Small intestine (tissue), 7 donors: ENCODE data around the gene ACVR1C. TPM values are rescaled to one million over a fixed set of nuclear protein-coding genes. Genes with fewer than 3 reads are reported as not detected.
A peak's percentile ranks its signal among the peaks of the same experiment; 100 is the strongest.

Source experiments
- DNase-seq, 2 donors: peaks; one replicate each; pipeline versions ENCODE4 v3.0.0 to v3.0.0-alpha.2; 2013
- FAIRE-seq: peaks from 2 replicates; lab custom pipeline; 2012; peaks lifted over from hg19 to GRCh38; lab: Jason Lieb, UNC
- H3K27ac ChIP-seq, 3 donors: one replicate each; pipeline ENCODE4 v1.5.1; 2013; ENCODE audit warnings: low read length in 2 of 3, mild to moderate bottlenecking in 2 of 3, control low read depth in 1 of 3, inconsistent platforms in 1 of 3, low read depth in 1 of 3, moderate library complexity in 1 of 3
- H3K27me3 ChIP-seq, 3 donors: one replicate each; pipeline ENCODE4 v1.6.1; 2013; ENCODE audit warnings: low read length in 3 of 3, inconsistent platforms in 1 of 3; ENCODE audit not compliant: control insufficient read depth in 3 of 3, insufficient read depth in 3 of 3
- H3K36me3 ChIP-seq, 3 donors: one replicate each; pipeline ENCODE4 v1.6.1; 2013; ENCODE audit warnings: low read length in 3 of 3, inconsistent platforms in 1 of 3, low read depth in 1 of 3, mild to moderate bottlenecking in 1 of 3, moderate library complexity in 1 of 3; ENCODE audit not compliant: control insufficient read depth in 3 of 3, insufficient read depth in 2 of 3
- H3K4me1 ChIP-seq, 3 donors: one replicate each; pipeline ENCODE4 v1.6.1; 2013; ENCODE audit warnings: low read length in 2 of 3, inconsistent platforms in 1 of 3, low read depth in 1 of 3, mild to moderate bottlenecking in 1 of 3, moderate library complexity in 1 of 3; ENCODE audit not compliant: control insufficient read depth in 3 of 3, insufficient read depth in 2 of 3
- H3K4me3 ChIP-seq, 3 donors: one replicate each; pipeline ENCODE4 v1.5.1; 2013; ENCODE audit warnings: low read length in 3 of 3, control low read depth in 1 of 3, inconsistent platforms in 1 of 3, low read depth in 1 of 3, mild to moderate bottlenecking in 1 of 3, moderate library complexity in 1 of 3
- H3K9me3 ChIP-seq, 2 donors: one replicate each; pipeline ENCODE4 v1.6.1; 2013; ENCODE audit warnings: low read depth in 1 of 2, low read length in 1 of 2; ENCODE audit not compliant: control insufficient read depth in 2 of 2, insufficient read depth in 1 of 2
- WGBS, 3 donors: extraction: QIAGEN DNeasy Blood & Tissue Kit; methylation state at CpG; one replicate each; pipeline ENCODE4 v1.1.7; 2013; 5-methylcytosine and 5-hydroxymethylcytosine counted together
- polyA plus RNA-seq, 4 donors: library from polyadenylated mRNA; stranded (reverse) in 3 of 4; unstranded in 1 of 4; fragments of 200-250 nt in 3 of 4; fragments of 120-200 nt in 1 of 4; gene quantifications; one replicate each; pipeline versions ENCODE4 v1.2.1 to v1.2.3, GENCODE V29; 2013
- donor health status: healthy with polysubstance abuse.
- donor health status: control.
- donor health status: control.
- donor health status: Bipolar disorder and iron deficiency.
- donor health status: healthy.

Gene ACVR1C
- polyA plus RNA-seq, 4 donors = 1.2 to 20.6 (median 1.3) TPM

DNA sequence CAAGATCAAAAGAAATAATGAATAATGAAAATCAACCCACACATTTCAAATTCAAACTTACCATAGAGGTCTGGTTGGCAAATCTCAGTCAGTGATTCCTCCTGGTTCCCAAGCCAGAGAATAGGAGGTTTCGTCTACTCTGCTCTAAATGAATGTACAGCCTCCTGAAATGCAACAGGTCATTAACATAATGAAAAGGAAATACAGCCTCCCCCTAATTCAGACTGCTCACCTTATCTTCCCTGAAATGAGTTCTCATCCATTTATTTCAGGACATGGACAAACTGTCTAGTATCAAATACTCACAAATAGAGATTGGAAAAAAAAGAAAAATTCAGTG lies 141.4 kb downstream of the ACVR1C start:
- WGBS, 3 donors = 12 to 56% (median 46%) methylated on average over 1 of the region's 1 CpG
- no peaks in the 10 kb centered on the region for H3K36me3 ChIP-seq
- DNase-seq (peak in 1 of 2 donors; percentile 21), FAIRE-seq (no peak)
- H3K27me3 ChIP-seq = no peaks in the 10 kb centered on the region
- peak overlapping the region in 1 of 3 donors; percentile 75 for H3K27ac ChIP-seq
- peaks cover 0 to 2% of the 10 kb centered on the region in 2 donors for H3K9me3 ChIP-seq
- peaks cover 0 to 24% (median 0%) of the 10 kb centered on the region in 3 donors for H3K4me1 ChIP-seq
- no peak overlapping the region for H3K4me3 ChIP-seq

DNA sequence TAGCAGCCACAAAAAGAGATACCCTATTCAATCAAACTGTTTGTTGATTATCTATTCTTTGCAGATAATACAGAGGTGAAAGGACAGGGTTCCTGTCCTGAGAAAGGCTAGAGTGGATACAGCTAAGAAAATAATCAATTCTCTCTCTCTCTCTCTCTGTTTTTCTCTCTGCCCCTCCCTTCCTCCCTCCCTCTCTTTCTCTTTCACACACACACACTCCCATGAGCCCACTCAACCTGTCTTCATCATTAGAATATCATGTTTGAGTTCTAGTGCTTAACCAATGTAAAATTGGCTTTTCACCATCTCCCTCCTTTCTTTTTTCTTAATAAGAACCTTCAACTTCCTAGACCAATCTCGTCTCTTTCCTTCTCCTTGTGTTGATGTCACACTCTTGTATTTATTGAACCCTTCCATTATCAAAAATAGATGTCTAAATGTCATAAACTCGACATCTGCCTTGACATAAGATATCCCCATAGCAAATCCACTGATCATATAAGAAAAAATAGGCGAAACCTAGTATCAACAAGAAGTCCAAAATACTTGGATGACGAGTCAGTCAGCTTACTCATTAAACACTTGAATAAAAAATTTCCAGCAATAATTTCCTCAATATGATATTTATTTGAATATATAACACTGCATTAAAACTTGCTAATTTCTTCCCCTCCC lies 141.9 kb downstream of the ACVR1C start:
- Histone ChIP-seq H3K9me3 (peaks cover 0 to 2% of the 10 kb centered on the region in 2 donors), H3K4me3 (peak overlapping the region in 1 of 3 donors; percentile 9), H3K27ac (peak overlapping the region in 1 of 3 donors; percentile 75), H3K36me3 (no peaks in the 10 kb centered on the region), H3K27me3 (no peaks in the 10 kb centered on the region), H3K4me1 (peaks cover 0 to 24% (median 0%) of the 10 kb centered on the region in 3 donors)
- WGBS, 3 donors = 11 to 61% (median 36%) methylated on average over 4 of the region's 4 CpGs
- DNase-seq (no peak), FAIRE-seq (no peak)

GRCh38 chr2:157480182-157480961 lies 148.3 kb downstream of the ACVR1C start:
- H3K27ac ChIP-seq = peak overlapping the region; percentile 63 to 71 (median 63)
- peaks cover 0 to 9% (median 0%) of the 10 kb centered on the region in 3 donors for H3K36me3 ChIP-seq
- H3K9me3 ChIP-seq = peaks cover 0 to 2% of the 10 kb centered on the region in 2 donors
- H3K4me3 ChIP-seq = no peak overlapping the region
- H3K4me1 ChIP-seq = peaks cover 3 to 19% (median 3%) of the 10 kb centered on the region in 3 donors
- no peaks in the 10 kb centered on the region for H3K27me3 ChIP-seq
- 24 to 60% (median 27%) methylated on average over 3 of the region's 3 CpGs for WGBS, 3 donors
- FAIRE-seq (no peak), DNase-seq (peak; percentile 72 to 73)

- Histone ChIP-seq H3K27me3 (no peaks in the 10 kb centered on the region), H3K4me3 (no peak overlapping the region), H3K4me1 (peaks cover 3 to 17% (median 3%) of the 10 kb centered on the region in 3 donors), H3K9me3 (peaks cover 0 to 2% of the 10 kb centered on the region in 2 donors), H3K36me3 (peaks cover 0 to 9% (median 0%) of the 10 kb centered on the region in 3 donors), H3K27ac (peak overlapping the region in 2 of 3 donors; percentile 32 to 63)
- FAIRE-seq (no peak), DNase-seq (peak in 1 of 2 donors; percentile 41)
- WGBS, 3 donors = 89 to 91% (median 91%) methylated on average over 7 of the region's 7 CpGs
Observed at GRCh38 chr2:157479081-157480027, 149.3 kb downstream of the ACVR1C start.

- H3K27me3 ChIP-seq = no peaks in the 10 kb centered on the region
- peaks cover 0 to 2% of the 10 kb centered on the region in 2 donors for H3K9me3 ChIP-seq
- H3K4me1 ChIP-seq = peaks cover 3 to 17% (median 3%) of the 10 kb centered on the region in 3 donors
- DNase-seq (no peak), FAIRE-seq (no peak)
- no peak overlapping the region for H3K27ac ChIP-seq
- H3K36me3 ChIP-seq = peaks cover 0 to 9% (median 0%) of the 10 kb centered on the region in 3 donors
- no peak overlapping the region for H3K4me3 ChIP-seq
Observed at GRCh38 chr2:157477919-157478318, 150.7 kb downstream of the ACVR1C start.

- Histone ChIP-seq H3K27me3 (no peaks in the 10 kb centered on the region), H3K4me3 (no peak overlapping the region), H3K4me1 (peaks cover 3 to 17% (median 3%) of the 10 kb centered on the region in 3 donors), H3K27ac (no peak overlapping the region), H3K9me3 (no peaks in the 10 kb centered on the region), H3K36me3 (peaks cover 0 to 9% (median 0%) of the 10 kb centered on the region in 3 donors)
- DNase-seq (peak in 1 of 2 donors; percentile 52), FAIRE-seq (no peak)
Observed at GRCh38 chr2:157476953-157477709, 151.5 kb downstream of the ACVR1C start.
